ENCODE measurements around the gene ATP8B4. TPM values are rescaled to one million over a fixed set of nuclear protein-coding genes. Genes with fewer than 3 reads are reported as not detected.

The ATP8B4 gene
- total RNA-seq, 4 donors from 2014 or later: 2.7 to 6.3 (median 3.7) TPM

DNA sequence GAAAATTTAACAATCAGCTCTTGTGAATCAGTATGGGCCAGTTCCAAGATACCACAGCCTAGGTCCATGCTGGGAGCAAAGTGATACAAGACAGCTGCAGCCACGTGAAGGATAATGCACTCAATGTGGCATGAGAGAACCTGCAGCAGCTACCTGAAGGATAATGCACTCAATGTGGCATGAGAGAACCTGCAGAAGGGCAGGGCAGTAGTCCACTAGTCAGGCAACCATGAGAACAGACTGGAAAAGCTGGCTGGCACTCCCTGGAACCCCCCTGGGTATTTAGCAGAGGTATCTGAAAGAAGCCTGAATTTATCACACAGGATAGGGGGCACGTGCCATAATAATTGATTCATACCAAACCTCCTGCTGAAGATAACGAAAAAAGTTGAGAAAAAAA is 237.6 kb downstream of the ATP8B4 start:
- intact Hi-C loops (cut with DNase I): no loop called here

DNA sequence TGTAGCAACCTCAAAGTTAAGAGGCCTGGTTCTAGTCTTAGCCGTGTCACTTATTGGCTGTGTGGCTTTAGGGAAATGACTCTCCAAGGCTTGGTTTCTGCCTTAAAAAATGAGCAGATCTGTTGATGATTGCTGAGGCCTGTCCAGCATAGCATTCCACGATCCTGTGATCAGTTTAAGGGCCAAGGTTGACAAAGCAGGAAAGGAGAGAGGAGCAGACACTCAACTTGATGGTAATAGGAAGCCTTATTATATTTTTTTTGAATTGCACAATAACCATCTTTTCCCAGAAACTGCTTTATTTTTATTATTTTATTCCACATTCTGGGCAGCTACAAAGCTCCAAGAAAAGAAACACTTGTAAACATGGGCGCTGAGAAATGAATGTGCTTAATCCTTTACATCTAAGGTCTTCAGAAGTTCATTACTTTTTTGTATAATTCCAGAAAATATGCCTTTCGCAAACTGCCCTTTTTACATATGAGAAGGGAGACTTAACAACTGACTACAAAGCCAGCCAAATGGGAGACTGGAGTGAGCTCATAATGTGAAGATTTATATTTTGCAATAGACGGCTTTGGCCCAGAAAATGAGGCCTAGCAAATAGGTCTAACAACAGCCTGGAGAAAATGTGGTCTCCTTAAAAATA is 241.0 kb downstream of the ATP8B4 start:
- peaks cover 11 to 38% (median 27%) of the 10 kb centered on the region in 4 donors for H3K4me1 ChIP-seq
- no peaks in the 10 kb centered on the region for H3K9me3 ChIP-seq
- H3K27me3 ChIP-seq: no peaks in the 10 kb centered on the region
- peak; percentile 91 for DNase-seq (ENCODE audit: extremely low spot score)
- TF ChIP-seq POLR2AphosphoS5 (IDR thresholded peaks at IDR 0.05): peak; percentile 20 to 38
- TF ChIP-seq EP300 (IDR thresholded peaks at IDR 0.05): no peak
- TF ChIP-seq, protein P1, sequence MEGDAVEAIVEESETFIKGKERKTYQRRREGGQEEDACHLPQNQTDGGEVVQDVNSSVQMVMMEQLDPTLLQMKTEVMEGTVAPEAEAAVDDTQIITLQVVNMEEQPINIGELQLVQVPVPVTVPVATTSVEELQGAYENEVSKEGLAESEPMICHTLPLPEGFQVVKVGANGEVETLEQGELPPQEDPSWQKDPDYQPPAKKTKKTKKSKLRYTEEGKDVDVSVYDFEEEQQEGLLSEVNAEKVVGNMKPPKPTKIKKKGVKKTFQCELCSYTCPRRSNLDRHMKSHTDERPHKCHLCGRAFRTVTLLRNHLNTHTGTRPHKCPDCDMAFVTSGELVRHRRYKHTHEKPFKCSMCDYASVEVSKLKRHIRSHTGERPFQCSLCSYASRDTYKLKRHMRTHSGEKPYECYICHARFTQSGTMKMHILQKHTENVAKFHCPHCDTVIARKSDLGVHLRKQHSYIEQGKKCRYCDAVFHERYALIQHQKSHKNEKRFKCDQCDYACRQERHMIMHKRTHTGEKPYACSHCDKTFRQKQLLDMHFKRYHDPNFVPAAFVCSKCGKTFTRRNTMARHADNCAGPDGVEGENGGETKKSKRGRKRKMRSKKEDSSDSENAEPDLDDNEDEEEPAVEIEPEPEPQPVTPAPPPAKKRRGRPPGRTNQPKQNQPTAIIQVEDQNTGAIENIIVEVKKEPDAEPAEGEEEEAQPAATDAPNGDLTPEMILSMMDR (IDR thresholded peaks at IDR 0.05): no peak
- H3K4me3 ChIP-seq: no peak overlapping the region
- intact Hi-C loops (cut with DNase I): no loop called here
- H3K27ac ChIP-seq (replicated peaks in 1 of 4): peak overlapping the region; percentile 66 to 76 (median 68)
- no peaks in the 10 kb centered on the region for H3K36me3 ChIP-seq
- WGBS: 44% methylated on average over 5 of the region's 5 CpGs

More for the DNA sequence above, 237.6 kb downstream of the ATP8B4 start:
- H3K9me3 ChIP-seq: no peaks in the 10 kb centered on the region
- H3K36me3 ChIP-seq: no peaks in the 10 kb centered on the region
- no peak for DNase-seq (ENCODE audit: extremely low spot score)
- WGBS: 87% methylated on average over 3 of the region's 3 CpGs
- no peak overlapping the region for H3K27ac ChIP-seq (replicated peaks in 1 of 4)
- H3K4me1 ChIP-seq: peaks cover 7 to 27% (median 22%) of the 10 kb centered on the region in 4 donors
- TF ChIP-seq POLR2AphosphoS5 (IDR thresholded peaks at IDR 0.05) (no peak), POLR2A (IDR thresholded peaks at IDR 0.05; ENCODE audit: low read depth) (no peak), EP300 (IDR thresholded peaks at IDR 0.05) (no peak)
- TF ChIP-seq, protein P1 (IDR thresholded peaks at IDR 0.05): no peak
- H3K27me3 ChIP-seq: no peaks in the 10 kb centered on the region
- no peak overlapping the region for H3K4me3 ChIP-seq

- 88% methylated on average over 7 of the region's 7 CpGs for WGBS
- no peaks in the 10 kb centered on the region for H3K9me3 ChIP-seq
- H3K36me3 ChIP-seq: no peaks in the 10 kb centered on the region
- intact Hi-C loops (cut with DNase I): no loop called here
- no peak for TF ChIP-seq POLR2AphosphoS5 (IDR thresholded peaks at IDR 0.05)
- TF ChIP-seq EP300 (IDR thresholded peaks at IDR 0.05): no peak
- TF ChIP-seq, protein P1 (IDR thresholded peaks at IDR 0.05): no peak
- H3K27me3 ChIP-seq: no peaks in the 10 kb centered on the region
- H3K27ac ChIP-seq (replicated peaks in 1 of 4): peak overlapping the region; percentile 66 to 76 (median 68)
- H3K4me3 ChIP-seq: no peak overlapping the region
- H3K4me1 ChIP-seq: peaks cover 11 to 38% (median 27%) of the 10 kb centered on the region in 4 donors
- peak; percentile 47 for DNase-seq (ENCODE audit: extremely low spot score)
Measured at GRCh38 chr15:49877117-49877872, 241.7 kb downstream of the ATP8B4 start.

DNA sequence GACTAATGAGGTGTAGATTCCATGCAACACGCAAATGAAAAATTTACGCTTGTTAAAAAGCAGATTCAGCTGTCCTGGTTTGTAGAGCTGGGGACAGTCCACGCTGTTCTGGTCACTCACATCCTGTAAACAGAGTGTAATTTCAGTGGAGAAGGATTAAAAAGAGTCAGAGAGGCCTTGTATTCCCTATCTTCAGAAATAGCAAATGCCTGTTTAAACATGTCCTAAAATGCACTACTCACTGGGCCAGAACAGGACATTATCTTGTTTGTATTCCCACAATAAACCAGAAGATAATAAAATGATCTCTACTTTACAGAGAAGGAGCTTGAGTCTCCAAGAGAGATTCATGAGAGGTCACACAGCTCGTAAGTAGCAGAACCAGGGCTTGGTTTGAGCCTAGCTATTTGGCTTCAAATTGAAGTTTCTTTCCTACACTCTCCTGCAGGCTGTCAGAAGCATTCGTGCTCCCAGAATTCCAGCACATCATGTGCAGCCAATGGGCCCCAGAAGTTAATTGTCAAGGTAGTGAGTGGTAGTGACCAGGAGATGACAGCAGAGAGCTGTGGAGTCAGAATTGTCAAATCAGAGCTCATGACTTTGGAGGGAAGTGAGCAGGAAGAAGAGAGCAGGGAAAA is 242.5 kb downstream of the ATP8B4 start:
- no peaks in the 10 kb centered on the region for H3K9me3 ChIP-seq
- no peaks in the 10 kb centered on the region for H3K27me3 ChIP-seq
- intact Hi-C loops (cut with DNase I): no loop called here
- 66% methylated on average over 5 of the region's 5 CpGs for whole genome bisulfite sequencing
- TF ChIP-seq, protein P1 (IDR thresholded peaks at IDR 0.05): peak in 1 of 3 experiments; percentile 20
- TF ChIP-seq POLR2AphosphoS5 (IDR thresholded peaks at IDR 0.05): no peak
- no peaks in the 10 kb centered on the region for H3K36me3 ChIP-seq
- peaks cover 11 to 38% (median 27%) of the 10 kb centered on the region in 4 donors for H3K4me1 ChIP-seq
- H3K27ac ChIP-seq (replicated peaks in 1 of 4): peak overlapping the region; percentile 66 to 76 (median 68)
- DNase-seq (ENCODE audit: extremely low spot score): peak; percentile 45
- no peak overlapping the region for H3K4me3 ChIP-seq

Data from esophagus muscularis mucosa (tissue), 4 donors.